ENCODE measurements around the gene MTF2.

Gene MTF2

GRCh38 chr1:93142161-93142560, 63.1 kb downstream of the MTF2 start:
- H3F3A ChIP-seq (ENCODE audit: insufficient read depth, low read length) = no peaks in the 10 kb centered on the region
- H4K20me1 ChIP-seq (ENCODE audit: insufficient read depth, low read length) = no peaks in the 10 kb centered on the region
- H3K9me3 ChIP-seq (replicated peaks; ENCODE audit: insufficient read depth, low read length) = no peaks in the 10 kb centered on the region
- no peaks in the 10 kb centered on the region for H3K4me1 ChIP-seq (ENCODE audit: low read length)
- no peak overlapping the region for H3K4me2 ChIP-seq (ENCODE audit: low read depth, low read length)
- H3K27me3 ChIP-seq (replicated peaks; ENCODE audit: insufficient read depth, low read length) = no peaks in the 10 kb centered on the region
- H3K79me2 ChIP-seq (ENCODE audit: low read length) = no peaks in the 10 kb centered on the region
- DNase-seq = no peak
- H3K9ac ChIP-seq (ENCODE audit: low read length) = no peak overlapping the region
- no peaks in the 10 kb centered on the region for H3K36me3 ChIP-seq (replicated peaks; ENCODE audit: insufficient read depth, low read length)
- TF ChIP-seq EZH2 (optimal IDR thresholded peaks at IDR 0.05; ENCODE audit: low read depth, low read length) = no peak
- no peak for TF ChIP-seq EZH2phosphoT487 (IDR thresholded peaks at IDR 0.05; ENCODE audit: low read length)
- no peak for TF ChIP-seq CTCF (IDR thresholded peaks at IDR 0.05; ENCODE audit: low read length)
- no peak overlapping the region for H3K27ac ChIP-seq (ENCODE audit: low read length)
- no peak overlapping the region for H2AFZ ChIP-seq (ENCODE audit: low read length)
- no peaks in the 10 kb centered on the region for H3K9me2 ChIP-seq (replicated peaks; ENCODE audit: insufficient read depth, low read length)
- H3K4me3 ChIP-seq (ENCODE audit: low read length) = no peak overlapping the region

- Histone ChIP-seq H3K4me2 (ENCODE audit: low read depth, low read length) (no peak overlapping the region), H3K27me3 (replicated peaks; ENCODE audit: insufficient read depth, low read length) (no peaks in the 10 kb centered on the region), H3K9me2 (replicated peaks; ENCODE audit: insufficient read depth, low read length) (no peaks in the 10 kb centered on the region), H3F3A (ENCODE audit: insufficient read depth, low read length) (no peaks in the 10 kb centered on the region), H3K4me3 (ENCODE audit: low read length) (no peak overlapping the region), H2AFZ (ENCODE audit: low read length) (no peak overlapping the region), H3K4me1 (ENCODE audit: low read length) (no peaks in the 10 kb centered on the region), H4K20me1 (ENCODE audit: insufficient read depth, low read length) (no peaks in the 10 kb centered on the region), H3K27ac (ENCODE audit: low read length) (no peak overlapping the region), H3K79me2 (ENCODE audit: low read length) (no peaks in the 10 kb centered on the region), H3K9me3 (replicated peaks; ENCODE audit: insufficient read depth, low read length) (no peaks in the 10 kb centered on the region), H3K36me3 (replicated peaks; ENCODE audit: insufficient read depth, low read length) (no peaks in the 10 kb centered on the region), H3K9ac (ENCODE audit: low read length) (no peak overlapping the region)
- DNase-seq = no peak
- TF ChIP-seq EZH2phosphoT487 (IDR thresholded peaks at IDR 0.05; ENCODE audit: low read length) (no peak), EZH2 (optimal IDR thresholded peaks at IDR 0.05; ENCODE audit: low read depth, low read length) (no peak), CTCF (IDR thresholded peaks at IDR 0.05; ENCODE audit: low read length) (no peak)
Observed at GRCh38 chr1:93143136-93143535, 64.1 kb downstream of the MTF2 start.

GRCh38 chr1:93143769-93144168, 64.7 kb downstream of the MTF2 start:
- no peaks in the 10 kb centered on the region for H3F3A ChIP-seq (ENCODE audit: insufficient read depth, low read length)
- H3K4me3 ChIP-seq (ENCODE audit: low read length) = no peak overlapping the region
- H3K9me2 ChIP-seq (replicated peaks; ENCODE audit: insufficient read depth, low read length) = no peaks in the 10 kb centered on the region
- H3K9ac ChIP-seq (ENCODE audit: low read length) = no peak overlapping the region
- no peaks in the 10 kb centered on the region for H4K20me1 ChIP-seq (ENCODE audit: insufficient read depth, low read length)
- DNase-seq = no peak
- no peaks in the 10 kb centered on the region for H3K36me3 ChIP-seq (replicated peaks; ENCODE audit: insufficient read depth, low read length)
- no peak overlapping the region for H3K27ac ChIP-seq (ENCODE audit: low read length)
- H3K27me3 ChIP-seq (replicated peaks; ENCODE audit: insufficient read depth, low read length) = no peaks in the 10 kb centered on the region
- H3K4me2 ChIP-seq (ENCODE audit: low read depth, low read length) = no peak overlapping the region
- H3K4me1 ChIP-seq (ENCODE audit: low read length) = no peaks in the 10 kb centered on the region
- H2AFZ ChIP-seq (ENCODE audit: low read length) = no peak overlapping the region
- no peaks in the 10 kb centered on the region for H3K9me3 ChIP-seq (replicated peaks; ENCODE audit: insufficient read depth, low read length)
- no peaks in the 10 kb centered on the region for H3K79me2 ChIP-seq (ENCODE audit: low read length)
- TF ChIP-seq EZH2phosphoT487 (IDR thresholded peaks at IDR 0.05; ENCODE audit: low read length) (no peak), EZH2 (optimal IDR thresholded peaks at IDR 0.05; ENCODE audit: low read depth, low read length) (no peak), CTCF (IDR thresholded peaks at IDR 0.05; ENCODE audit: low read length) (no peak)

Measured in MM.1S (cell line).